ENCODE results near the gene ZDHHC8.

The ZDHHC8 gene

GRCh38 chr22:20096574-20097420 is 34.8 kb upstream of the ZDHHC8 start:
- no peak for DNase-seq (ENCODE audit: low read depth)

GRCh38 chr22:20099099-20099711 is 32.4 kb upstream of the ZDHHC8 start:
- no peak for DNase-seq (ENCODE audit: low read depth)

- DNase-seq (ENCODE audit: low read depth) = no peak
Observed at GRCh38 chr22:20101638-20102037, 30.0 kb upstream of the ZDHHC8 start.

- DNase-seq (ENCODE audit: low read depth) = no peak
Observed at GRCh38 chr22:20102203-20102780, 29.3 kb upstream of the ZDHHC8 start.

GRCh38 chr22:20105456-20106204 is 26.0 kb upstream of the ZDHHC8 start:
- no peak for DNase-seq (ENCODE audit: low read depth)

GRCh38 chr22:20106205-20106848 is 25.3 kb upstream of the ZDHHC8 start:
- DNase-seq (ENCODE audit: low read depth) = no peak

GRCh38 chr22:20106849-20107237 is 24.8 kb upstream of the ZDHHC8 start:
- DNase-seq (ENCODE audit: low read depth) = no peak

- DNase-seq (ENCODE audit: low read depth) = no peak
Observed at GRCh38 chr22:20107471-20107901, 24.1 kb upstream of the ZDHHC8 start.

- DNase-seq (ENCODE audit: low read depth) = no peak
Observed at GRCh38 chr22:20107951-20108756, 23.4 kb upstream of the ZDHHC8 start.

GRCh38 chr22:20108757-20109230 is 22.8 kb upstream of the ZDHHC8 start:
- DNase-seq (ENCODE audit: low read depth) = no peak

- no peak for DNase-seq (ENCODE audit: low read depth)
Observed at GRCh38 chr22:20109411-20110358, 21.9 kb upstream of the ZDHHC8 start.

GRCh38 chr22:20110359-20110985 is 21.1 kb upstream of the ZDHHC8 start:
- DNase-seq (ENCODE audit: low read depth) = no peak

GRCh38 chr22:20111045-20111688 is 20.4 kb upstream of the ZDHHC8 start:
- no peak for DNase-seq (ENCODE audit: low read depth)

- no peak for DNase-seq (ENCODE audit: low read depth)
Observed at GRCh38 chr22:20111689-20112622, 19.6 kb upstream of the ZDHHC8 start.

- no peak for DNase-seq (ENCODE audit: low read depth)
Observed at GRCh38 chr22:20112623-20113511, 18.7 kb upstream of the ZDHHC8 start.

GRCh38 chr22:20113551-20114310 is 17.9 kb upstream of the ZDHHC8 start:
- no peak for DNase-seq (ENCODE audit: low read depth)
